ENCODE measurements around the gene BRD4.
A peak's percentile ranks its signal among the peaks of the same experiment; 100 is the strongest.

BRD4 gene

DNA sequence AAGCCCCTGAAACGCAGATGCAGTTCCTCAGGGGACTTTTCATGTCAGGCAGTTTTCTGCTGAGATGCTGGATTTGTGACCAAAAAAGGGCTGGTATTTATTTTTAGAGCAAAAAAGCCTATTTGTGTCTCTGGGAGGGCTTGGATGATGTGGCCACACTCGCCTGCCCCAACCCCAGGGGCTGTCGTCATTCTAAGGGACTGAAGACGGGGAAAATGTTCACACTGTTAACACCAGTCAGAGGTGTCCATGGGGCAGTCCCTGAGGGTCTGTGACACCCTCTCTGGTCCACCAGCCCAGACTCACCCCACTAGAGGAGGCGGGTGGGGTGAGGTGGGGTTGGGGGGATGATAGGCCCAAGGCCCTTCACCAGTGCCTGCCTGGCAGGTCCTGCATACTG lies 84.2 kb downstream of the BRD4 start:
- no peak for DNase-seq (ENCODE audit: low spot score)

DNA sequence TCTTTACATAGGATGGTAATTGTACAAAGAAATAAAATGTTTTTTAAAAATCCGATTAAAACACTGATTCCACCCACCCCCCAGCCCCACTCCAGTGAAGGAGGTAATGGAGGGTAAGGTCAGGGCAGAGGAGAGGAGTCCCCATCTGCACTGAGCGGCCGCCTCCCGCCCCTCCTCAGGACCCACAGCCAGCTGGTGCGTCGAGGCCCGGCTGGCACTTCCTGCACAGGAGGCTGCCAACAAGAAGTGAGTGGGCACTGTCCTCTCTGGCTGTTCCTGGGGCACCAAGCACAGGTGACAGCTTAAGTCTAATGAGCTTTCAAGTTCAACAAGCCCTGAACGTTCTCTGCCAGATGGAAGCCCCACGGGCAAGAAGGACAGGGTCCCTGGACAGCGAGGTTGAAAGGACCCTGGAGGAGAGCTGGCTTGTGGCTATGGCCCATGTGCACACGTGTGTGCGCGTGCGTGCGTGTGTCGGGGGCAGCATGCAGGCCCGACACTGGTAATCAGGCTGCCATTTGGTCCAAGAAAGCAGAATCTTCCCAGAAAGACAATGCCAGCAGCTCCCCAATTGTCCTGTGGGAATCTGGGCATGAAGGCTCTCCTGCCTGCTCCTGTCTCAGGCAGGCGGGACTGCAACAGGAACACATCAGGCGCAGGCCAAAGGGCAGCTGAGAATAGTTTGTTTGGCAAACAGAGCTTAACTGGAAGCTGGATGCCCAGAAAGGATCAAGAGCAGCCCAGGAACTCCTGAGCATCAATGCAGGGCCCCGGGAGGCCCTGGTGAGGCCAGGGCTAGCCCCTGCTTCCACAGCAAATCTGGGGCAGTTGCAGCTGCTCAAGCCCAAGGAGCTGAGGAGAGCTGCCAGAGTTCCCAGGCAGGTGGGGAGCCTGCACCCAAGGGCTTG lies 85.0 kb downstream of the BRD4 start:
- DNase-seq (ENCODE audit: low spot score) = peak; percentile 74

DNA sequence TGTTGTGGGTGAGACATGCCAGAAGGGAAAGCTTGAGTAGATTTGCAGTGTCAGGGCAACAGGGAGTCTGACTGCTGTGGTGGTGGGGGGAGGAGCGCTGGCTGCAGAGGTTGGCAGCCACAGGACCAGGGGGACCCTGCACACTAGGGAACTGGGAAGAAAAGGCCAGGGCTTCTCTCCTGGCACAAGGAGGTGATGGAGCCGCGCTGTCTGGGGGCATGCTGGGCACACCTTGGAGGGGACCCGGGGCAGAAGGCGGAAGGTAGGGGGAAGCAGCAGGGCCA lies 86.2 kb downstream of the BRD4 start:
- DNase-seq (ENCODE audit: low spot score) = no peak

DNA sequence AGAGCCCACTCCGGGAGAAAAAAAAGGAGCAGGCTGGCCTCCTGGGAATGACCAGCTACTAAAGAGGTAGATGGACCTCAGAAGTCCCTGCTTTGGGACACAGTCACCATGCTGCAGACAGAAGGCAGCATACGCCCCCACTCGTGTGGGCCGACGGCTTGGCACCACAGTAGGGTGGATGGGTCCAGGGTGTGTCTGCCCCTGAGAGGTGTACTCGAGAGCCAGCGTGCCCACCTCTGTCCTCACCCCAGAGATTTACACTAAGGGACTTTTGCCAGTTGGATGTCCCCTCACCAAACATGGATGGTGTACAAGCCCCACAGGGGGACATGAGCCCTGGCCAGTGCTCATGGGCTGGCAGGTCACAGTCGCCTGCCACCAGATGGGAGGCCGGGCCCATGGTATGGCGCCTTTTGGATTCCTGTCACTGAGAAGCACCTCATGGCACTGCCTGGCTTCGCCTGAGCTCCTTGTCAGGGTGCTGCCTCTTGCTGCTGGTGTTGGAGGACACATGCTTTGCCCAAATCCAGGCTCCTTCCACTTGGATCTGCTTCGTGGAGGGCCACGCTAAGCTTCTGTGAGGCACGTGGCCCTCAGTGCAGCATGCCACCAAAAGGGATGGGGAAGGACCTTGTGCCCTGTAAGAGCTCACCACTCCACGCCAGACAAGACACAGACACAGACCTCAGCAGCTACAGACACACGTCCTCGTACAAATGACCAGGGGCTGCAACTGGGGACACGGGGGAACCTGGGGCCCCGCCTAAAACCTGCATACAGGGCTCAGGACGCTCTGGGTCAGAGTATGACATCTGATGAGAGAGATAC lies 86.8 kb downstream of the BRD4 start:
- DNase-seq (ENCODE audit: low spot score) = no peak

DNA sequence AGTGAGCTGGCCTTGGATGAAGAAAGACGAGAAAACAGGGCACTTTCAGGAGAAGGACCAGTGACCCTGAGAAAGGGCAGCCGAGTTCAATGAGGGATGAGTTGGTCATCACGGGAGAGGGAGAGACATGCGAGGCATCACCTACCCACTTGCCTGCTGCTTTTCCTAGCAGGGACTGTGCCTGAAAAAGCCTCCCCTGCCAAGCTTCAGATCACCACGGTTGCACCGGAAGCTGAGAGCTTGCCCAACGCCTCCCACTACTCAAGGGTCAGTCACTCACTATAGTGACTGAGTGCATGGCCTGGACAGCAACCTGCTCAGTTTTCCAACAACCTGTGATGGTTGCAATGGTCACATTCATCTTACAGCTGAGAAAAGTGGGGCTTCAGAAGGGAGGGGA lies 87.5 kb downstream of the BRD4 start:
- DNase-seq (ENCODE audit: low spot score) = no peak

DNA sequence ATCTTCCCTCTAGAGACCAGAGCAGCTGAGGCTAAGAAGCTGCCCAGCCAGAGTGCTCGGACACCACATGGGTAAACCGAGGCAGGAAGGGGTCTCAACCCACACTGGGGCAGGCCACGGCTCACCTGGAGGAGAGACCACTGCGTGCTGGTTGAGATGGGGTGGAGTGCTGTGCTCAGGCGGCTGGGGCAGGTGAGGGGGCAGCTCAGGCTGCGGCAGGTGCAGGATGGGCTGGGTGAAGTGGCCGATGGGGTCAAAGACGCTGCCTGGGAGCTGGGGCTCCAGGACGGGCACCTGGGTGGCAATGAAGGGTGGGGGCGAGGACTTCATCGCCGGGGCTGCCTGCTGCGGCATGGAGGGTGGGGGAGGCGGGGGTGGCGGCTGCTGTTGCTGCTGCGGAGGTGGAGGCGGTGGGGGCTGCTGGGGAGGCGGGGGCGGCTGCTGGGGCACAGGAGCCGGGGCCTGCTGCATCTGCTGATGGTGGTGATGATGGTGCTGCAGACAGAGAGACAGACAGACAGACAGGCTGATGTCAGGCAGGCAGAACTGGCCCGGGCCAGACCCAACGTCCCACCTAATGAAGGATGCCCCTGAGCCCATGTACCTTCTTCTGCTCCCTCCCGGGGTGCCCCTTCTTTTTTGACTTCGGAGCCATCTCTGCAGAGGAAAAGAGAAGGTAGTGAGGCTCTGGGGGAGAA lies 88.1 kb downstream of the BRD4 start:
- no peak for DNase-seq (ENCODE audit: low spot score)

DNA sequence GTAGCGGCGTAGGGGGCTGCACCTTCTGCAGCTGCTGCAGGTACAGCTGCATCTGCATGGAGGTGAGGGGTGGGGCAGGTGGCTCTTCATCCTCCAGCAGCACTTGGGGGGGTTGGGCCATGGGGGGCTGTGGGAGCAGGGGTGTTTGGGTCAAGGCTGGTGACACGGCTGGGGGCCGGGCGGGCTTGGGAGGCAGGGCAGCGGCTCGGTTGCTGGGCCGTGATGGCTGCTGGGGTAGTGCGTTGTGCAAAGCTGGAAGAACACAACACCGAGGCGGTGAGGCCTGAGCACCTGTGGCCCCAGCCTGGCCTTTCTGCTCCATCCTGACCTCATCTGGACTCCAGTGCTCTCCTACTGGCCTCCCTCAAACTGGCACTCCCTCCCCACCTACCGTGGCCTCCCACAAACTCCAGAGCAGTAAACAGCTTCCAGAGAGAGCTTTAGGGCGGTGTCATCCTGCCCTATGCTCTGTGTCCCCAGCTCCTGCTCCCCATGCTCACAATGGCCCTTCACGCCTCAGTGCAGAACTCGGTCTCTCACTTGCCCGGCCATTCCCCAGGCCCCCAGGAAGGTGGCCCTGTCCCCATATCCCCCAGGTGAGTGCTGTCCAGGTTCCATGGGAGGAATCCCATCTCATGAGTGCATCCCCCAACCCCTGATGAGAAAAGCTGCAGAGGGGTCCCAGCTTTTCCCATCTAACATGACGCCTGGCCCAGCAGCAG lies 88.9 kb downstream of the BRD4 start:
- no peak for DNase-seq (ENCODE audit: low spot score)

DNA sequence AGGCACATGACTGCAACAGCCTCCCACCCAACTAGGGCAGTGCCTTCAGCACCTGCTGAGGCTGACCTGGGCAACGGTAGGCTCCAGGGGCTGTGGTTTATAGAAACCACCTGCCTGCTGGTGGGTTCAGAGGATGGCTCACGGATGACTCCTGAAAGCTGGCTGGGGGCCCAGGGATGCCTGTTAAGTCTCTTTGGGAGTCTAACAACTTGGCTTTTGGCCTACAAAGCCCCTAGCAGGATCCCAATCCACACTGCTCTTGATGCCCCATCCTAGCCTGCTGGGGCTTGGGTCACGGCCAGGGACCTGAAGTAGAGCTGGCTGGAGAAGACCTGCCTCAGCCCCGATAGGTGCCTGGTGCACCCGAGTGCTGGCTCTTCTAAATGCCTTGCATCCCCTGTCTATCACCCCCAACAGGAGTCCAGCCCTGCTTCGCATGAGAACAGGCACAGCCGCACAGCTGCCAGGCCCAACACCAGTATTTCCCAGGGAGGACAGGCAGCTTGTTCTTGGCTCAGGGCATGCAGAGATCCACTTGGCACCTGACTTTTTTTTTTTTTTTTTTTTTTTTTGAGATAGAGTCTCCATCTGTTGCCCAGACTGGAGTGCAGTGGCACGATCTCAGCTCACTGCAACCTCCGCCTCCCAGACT lies 91.0 kb downstream of the BRD4 start:
- no peak for DNase-seq (ENCODE audit: low spot score)

DNA sequence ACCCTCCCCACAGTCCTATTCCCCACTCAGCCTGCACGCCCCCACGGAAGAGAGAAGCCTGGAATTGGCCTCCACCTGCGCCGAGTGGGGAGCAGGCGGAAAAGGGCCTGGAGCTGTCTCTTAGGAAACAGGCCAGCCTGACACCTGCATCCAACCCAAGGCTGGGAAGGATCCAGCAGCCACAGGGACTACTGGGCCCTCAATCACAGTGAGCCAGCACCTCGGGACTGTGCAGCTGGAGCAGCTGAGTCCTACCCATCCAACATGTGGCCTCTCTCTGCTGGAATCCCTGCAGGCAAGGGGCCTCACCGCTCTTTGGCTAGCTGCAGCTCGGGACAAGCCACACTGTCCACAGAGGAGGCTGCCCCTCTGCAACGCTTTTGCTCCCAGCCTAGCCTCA lies 91.8 kb downstream of the BRD4 start:
- no peak for DNase-seq (ENCODE audit: low spot score)

DNA sequence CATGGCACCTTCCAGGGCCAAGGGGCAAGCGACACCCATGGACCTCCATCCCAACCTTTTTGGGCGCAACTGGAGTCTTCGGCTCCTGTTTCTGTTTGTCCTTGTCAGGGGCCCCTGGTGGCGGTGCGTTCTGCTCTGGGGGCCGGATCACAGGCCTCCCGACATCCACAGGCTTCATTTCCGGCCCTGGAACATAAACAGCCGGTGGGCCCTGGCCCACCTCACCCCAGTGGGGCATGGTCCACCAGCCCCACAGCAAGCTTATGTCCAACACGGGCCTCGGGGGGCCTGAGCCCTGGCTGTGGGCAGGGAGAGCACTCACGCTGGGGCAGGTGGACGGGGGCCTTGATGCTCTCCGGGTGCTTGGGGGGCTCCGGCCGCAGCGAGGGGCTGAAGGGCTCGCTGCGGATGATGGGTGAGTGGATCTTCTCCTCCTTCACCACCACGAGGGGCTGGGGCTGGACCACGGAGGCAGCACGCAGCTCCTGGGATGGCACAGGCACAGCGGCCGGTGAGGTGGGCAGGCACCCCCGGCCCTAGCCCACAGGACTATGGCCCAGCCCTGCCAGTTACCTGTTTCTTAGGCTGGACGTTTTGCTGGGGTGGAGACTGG lies 92.9 kb downstream of the BRD4 start:
- DNase-seq (ENCODE audit: low spot score) = no peak

DNA sequence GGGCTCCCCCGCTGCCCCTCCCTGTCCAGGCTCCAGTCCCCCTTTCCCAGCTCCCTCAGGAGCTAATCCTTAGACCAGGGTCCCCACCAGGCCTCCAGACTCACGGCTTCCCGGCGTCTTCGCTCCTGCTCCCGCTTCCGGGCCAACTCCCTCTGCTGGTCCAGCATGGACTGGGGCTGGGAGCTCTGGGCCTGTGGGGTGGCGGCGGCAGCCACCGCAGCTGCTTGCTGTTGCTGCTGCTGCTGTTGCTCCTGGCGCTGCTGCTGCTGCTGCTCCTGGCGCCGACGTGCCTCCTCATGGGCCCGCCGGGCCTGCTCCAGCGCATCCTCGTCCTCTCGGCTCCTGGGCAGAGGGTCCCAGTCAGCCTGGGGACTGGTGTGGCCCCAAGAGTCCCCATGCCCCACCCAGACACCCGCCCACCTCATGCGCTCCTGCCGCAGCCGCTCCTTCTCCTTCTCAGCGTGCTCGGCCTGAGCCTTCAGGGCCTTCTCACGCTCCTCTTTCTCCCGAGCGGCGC lies 93.6 kb downstream of the BRD4 start:
- DNase-seq (ENCODE audit: low spot score) = no peak

DNA sequence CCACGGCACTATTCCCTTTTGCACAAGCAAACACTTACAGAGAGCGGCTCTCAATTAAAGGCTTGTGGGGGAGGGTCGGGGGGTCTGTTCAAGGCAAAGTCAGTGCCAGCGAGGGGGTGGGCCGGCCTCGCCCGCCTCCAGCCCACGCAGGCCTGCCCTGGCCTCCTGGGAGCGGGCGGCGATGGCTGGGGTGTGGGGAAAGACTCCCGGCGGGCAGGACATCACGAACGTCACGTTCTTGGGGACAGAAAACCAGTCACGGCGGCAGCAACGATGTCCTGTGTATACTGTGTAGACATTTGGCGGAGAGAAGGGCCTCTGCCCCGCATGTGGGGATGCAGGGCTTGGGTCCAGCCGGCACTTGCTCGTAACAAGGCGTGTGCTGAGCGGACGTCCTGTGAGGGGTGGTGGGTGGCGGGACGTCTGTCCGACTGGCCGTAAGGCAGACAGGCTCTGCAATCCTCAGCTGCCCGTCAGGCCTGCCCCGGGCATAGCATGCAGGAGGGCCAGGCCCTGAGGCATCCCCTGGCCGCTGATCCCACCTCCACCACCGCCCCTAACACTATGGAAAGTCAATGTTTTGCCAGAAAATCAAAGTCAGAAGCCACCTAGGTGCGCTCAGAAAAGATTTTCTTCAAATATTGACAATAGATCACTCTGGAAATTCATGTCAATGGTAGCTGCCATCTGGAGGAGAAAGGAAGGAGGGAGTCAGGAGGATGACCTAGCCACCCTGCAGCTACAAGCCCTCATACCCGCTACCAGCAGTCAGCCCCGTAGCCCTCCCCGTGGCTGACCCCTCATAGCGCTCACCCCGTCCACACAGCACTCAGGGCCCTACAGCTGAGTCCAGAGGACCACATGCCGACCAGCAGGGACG lies 94.3 kb downstream of the BRD4 start:
- DNase-seq (ENCODE audit: low spot score) = no peak

DNA sequence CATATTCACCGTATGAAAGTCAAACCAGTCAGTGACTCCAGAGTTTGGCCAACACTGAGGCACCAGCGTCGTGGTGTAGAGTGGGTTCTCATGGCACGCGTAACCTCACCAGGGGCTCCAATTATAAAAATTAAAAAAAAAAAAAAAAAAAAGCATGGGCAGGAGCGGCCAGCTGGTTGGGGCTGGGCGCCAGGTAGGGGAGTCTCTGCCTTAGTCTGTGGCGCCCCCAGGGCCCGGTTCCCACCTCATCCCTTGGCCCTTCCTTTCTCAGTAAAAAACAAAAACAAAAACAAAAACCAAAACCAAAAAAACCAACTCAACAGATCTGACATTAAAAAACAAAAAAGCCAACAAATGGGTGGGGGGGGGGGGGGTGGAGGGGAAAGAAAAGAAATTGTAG lies 95.5 kb downstream of the BRD4 start:
- no peak for DNase-seq (ENCODE audit: low spot score)

DNA sequence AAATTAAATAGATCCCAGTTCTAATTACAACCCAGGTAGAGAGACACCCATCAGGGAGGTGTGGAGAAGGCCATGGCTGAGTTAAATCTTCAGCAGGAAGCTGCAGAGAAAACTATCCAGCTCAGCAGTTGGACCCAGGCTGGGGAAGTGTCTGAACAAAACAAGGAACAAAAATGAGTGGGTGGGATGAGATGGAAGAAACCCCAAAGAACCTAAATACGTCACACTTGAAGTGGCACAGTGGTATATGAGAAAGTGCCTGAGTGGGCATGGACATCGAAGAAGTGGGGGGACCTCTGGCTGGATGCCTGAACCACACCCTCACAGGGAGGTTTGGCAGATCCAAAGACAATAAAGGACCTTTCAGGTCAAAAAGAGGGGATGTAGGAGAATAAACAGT lies 96.6 kb downstream of the BRD4 start:
- no peak for DNase-seq (ENCODE audit: low spot score)

DNA sequence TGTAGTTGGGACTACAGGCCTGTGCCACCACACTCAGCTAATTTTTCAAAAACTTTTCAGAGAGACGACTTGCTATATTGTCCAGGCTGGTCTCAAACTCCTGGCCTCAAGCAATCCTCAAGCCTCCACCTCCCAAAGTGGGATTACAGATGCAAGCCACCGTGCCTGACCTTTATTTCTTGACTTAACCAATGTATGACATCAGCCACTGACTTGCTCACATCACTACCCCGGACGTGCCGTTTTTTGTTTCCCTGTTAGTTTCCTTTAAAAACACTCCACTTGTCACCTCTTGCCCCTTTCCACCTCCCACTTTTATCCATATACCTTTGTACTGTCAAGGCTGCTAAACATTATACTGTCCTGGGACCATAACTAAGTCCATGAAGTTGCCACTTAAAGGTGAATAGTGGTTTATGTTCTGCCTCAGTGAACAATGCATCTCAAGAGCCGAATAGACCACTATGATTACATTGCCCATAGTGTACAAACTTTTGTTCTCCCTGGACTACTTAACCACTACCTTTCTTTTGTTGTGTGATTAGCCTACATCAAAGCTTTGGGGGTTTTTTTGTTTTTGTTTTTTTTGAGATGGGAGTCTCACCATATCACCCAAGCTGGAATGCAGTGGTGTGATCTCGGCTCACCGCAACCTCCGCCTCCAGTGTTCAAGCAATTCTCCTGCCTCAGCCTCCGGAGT lies 97.8 kb downstream of the BRD4 start:
- no peak for DNase-seq (ENCODE audit: low spot score)

DNA sequence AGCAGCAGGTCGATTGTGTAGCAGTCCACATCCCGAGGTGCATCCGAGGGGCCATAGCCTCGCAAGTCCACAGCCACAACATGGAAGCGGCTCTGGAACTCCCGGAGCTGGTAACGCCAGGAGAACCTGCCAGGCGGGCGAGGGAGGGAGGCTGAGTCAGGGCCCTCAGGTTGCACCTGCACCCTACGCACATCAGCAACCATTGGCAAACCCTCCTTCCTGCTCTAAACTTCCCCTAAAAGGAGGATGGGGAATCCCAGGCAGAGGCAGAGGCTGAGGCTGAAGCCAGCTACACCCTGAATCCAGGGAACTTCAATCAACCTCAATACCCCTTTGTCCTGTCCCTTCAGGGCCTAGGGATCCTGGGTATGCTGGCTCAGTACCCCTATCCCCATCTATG lies 101.1 kb downstream of the BRD4 start:
- no peak for DNase-seq (ENCODE audit: low spot score)

DNA sequence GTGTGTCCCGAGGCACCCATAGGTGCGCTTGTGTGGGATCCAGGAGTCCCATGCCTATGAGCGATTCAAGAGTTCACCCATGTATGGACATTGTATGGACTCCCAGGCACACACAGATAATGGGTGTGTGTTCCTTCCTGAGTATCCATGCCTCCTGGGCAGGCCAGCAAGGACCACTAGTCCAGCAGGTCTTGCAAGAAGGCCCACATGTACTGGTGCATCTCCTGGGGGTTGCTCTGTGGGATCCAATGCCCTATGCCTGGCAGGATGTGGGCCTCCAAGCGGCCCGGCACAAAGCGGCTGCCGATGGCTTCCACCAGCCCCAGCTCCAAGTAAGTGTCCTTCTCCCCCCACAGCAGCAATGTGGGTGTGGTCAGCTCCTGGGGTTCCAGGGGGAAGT lies 105.1 kb downstream of the BRD4 start:
- no peak for DNase-seq (ENCODE audit: low spot score)

DNA sequence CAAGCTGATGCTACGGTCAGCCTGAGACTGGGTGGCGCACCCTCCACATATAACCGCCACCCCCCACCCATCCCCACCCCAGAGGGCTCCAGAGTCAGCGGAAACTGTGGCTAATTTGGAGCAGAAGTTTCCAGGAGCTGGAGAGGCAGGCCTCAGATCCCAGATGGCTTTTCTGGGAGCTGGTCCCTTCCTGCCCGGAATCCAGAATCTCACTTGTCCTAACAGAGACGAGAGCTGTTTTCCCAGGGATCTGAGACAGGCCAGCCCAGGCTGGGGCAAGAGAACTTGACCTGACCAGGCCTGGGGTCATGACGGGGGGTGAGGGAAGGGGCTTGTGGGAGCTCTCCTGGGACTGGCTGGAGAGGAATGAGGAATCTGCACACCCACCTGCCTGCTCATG lies 106.6 kb downstream of the BRD4 start:
- DNase-seq (ENCODE audit: low spot score) = no peak

DNA sequence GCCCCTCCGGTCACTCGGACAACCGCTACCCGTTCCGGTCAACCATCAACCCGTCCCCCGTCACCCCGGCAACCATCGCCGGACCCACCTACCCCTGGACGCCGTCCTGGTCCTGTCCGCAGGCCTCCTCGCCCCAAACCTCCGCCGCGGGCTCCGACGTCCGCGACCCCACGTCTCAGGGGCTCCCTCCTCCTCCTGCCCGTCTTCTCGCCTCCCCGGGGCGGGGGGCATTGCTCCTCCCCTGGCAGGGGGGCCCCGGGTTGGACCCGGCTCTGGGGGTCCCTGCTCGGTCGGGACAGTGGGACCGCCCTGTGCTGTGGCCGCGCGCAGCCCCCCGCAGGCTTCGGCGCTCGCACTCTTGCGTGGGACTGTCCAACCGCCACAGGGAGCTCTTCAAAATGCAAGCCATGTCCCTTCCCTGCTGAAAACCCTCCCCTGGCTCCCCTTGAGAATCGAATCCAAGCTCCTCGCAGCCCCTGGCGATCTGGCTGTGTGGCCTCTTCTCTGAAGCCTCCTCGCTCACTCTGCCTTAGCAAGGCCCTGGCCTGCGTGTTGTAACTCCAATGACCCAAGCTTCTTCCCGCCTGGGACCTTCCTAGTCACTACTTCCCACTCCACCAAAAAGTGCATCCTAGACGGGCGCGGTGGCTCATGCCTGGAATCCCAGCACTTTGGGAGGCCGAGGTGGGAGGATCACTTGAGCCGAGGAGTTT lies 108.5 kb downstream of the BRD4 start:
- no peak for DNase-seq (ENCODE audit: low spot score)
